SKM-1 treated with dmso at 0.1 percent for 144 hours (cell line): ENCODE measurements around the gene MEI1.
"Not testable (repeated sequence)": the region's sequence is repeated elsewhere in the genome, so short reads cannot be mapped to it uniquely, and the experiment has no call there.

ENCODE experiments used
- DNase-seq: peaks from one replicate; lab custom pipeline; 2025; ENCODE audit not compliant: unreplicated experiment; lab: John Stamatoyannopoulos, UW

The MEI1 gene

GRCh38 chr22:41818596-41818995 is 119.3 kb downstream of the MEI1 start:
- no peak for DNase-seq

GRCh38 chr22:41819257-41819656 is 120.0 kb downstream of the MEI1 start:
- DNase-seq = no peak

DNA sequence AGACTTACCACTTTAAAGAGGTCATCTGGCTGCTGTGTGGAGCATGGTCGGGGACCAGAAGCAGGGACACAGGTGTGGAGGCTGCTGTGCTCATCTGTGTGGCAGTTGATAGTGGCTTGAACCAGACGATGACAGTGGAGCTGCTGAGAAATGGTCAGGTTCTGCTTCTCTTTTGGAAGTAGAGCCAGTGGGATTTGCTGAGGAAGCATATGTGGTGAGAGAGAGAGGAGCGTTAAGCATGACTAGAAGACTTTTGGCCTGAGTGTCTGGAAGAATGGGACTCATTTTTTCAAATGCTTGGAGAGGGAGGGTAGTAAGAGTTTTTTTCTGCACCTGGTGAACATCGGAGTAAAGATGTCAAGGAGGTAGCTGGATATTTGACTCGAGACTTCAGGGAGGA is 121.1 kb downstream of the MEI1 start:
- DNase-seq = no peak

- no peak for DNase-seq
Measured at GRCh38 chr22:41821471-41822316, 122.4 kb downstream of the MEI1 start.

DNA sequence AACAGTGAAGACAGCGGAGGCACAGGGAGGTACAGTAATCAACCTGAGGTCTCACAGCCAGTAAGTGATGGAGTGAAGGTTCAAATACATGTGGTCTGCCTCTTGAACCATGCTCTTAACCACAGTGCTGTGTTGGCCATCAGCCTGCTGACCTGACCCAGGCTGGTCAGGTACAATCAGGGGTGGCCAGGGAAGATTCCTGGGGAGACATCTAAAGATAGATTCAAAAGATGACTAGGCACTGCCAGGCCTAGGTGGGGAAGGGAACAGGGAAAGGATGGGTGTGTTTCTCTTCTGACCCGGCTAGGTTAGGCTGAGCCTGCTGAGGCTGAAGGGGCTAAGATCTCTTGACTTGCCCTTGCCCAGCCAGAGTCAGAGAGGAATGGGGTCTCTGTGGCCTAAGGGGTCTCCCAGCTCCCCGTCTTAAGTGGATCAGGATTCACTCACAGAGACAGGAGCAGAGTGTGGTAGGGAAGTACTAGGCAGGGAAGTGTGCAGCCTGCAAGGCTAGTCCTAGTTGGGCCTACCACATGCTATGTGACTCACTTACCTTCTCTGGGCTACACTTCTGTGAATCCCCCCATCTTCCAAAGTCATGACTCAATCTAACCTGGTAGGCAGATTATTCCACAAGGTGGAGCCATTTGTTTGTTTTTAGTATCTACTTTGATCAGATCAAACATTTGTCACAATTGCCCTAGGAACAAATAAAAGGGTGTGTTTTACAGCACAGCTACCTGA is 123.2 kb downstream of the MEI1 start:
- no peak for DNase-seq

DNA sequence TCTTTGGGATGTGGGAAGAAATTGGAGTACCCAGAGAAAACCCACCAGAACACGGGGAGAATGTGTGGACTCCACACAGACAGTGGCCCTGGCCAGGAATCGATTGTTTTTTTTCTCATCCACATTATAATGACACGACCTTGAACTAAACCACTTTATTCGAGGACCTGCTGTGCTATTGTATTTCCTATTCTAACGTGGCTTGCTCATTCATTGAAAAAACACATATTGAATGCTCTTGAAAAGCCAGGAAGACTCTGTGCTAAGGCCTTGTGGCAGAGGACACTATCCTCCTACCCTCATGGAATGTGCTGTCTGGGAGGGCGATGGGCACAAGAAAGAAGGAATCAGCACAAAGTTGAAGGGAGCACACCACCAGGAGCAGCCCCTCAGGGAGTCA is 124.5 kb downstream of the MEI1 start:
- no peak for DNase-seq

- no peak for DNase-seq
Measured at GRCh38 chr22:41825376-41825775, 126.1 kb downstream of the MEI1 start.

DNA sequence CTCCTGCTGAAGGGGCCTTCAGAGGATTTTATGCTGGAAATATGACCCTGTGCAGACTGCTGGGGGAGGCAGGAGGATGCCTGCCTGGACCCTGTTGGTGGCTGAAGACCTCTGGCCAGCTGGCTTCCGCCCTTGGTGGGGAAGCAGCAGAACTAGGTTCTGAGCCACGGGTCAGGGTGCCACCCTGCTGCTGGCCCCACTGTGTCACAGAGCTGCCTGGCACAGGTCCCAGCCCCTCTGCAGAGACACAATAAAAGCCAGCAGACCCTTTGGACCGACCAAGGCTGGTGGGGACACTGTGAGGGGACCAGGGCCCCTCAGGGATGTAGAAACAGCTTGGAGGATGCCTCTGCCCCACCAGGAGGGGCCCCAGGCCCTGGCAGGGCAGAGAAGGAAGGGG is 126.7 kb downstream of the MEI1 start:
- DNase-seq = no peak

- DNase-seq = no peak
Measured at GRCh38 chr22:41826430-41827383, 127.4 kb downstream of the MEI1 start.

DNA sequence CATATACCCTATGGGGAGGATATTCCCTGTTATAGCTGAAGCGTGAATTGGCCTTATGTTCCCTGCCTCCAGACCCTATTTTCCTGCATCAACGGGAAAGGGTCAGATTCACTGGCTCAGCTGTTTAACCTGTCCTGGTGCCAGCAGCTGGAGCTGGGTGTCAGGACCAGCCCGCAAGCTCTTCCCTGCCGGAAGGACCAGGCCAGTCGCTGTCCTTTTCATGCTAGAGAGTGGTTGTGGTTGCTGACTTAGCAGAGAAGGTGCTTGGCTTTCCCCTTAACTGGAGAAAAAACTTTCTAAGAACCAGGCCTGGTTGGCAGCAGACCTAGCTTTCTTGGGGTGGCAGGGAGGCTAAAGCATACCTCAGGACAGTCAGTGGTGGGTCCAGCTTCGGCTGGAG is 128.4 kb downstream of the MEI1 start:
- no peak for DNase-seq

GRCh38 chr22:41828516-41828915 is 129.2 kb downstream of the MEI1 start:
- no peak for DNase-seq

DNA sequence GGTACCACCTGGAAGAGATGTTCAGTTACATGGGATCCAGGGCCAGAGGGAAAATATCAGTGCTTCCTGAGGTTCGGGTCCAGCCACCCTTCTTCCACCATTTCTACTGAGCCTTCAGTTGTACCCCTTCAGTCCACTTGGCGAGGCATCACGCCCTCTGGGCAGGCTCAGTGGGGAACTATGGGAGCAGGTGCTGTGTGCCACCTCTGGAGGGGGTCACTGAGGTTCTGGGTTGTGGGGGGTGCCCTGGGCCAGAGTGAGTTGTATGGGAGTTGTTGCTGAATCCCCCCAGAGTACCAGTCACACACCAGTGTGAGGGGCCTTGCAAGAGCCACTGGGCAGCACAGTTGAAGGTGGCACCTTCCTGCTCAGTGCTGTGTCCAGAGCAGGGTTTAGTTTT is 130.9 kb downstream of the MEI1 start:
- no peak for DNase-seq

DNA sequence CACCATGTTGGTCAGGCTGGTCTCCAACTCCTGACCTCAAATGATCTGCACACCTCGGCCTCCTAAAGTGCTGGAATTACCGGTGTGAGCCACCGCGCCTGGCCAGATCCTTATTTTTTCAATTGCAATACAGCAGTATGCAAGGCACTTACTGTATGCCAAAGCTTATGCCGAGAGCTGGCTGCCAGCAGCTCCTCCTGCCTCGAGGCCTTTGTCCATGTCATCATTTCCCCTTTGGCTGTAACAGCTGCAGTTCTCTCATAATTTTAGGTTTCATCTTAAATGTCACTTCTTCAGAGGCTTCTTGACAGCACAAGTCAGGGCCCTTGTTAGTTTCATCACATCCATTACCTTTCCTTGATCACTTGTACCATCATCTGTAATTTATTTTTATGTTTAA is 132.1 kb downstream of the MEI1 start:
- no peak for DNase-seq

DNA sequence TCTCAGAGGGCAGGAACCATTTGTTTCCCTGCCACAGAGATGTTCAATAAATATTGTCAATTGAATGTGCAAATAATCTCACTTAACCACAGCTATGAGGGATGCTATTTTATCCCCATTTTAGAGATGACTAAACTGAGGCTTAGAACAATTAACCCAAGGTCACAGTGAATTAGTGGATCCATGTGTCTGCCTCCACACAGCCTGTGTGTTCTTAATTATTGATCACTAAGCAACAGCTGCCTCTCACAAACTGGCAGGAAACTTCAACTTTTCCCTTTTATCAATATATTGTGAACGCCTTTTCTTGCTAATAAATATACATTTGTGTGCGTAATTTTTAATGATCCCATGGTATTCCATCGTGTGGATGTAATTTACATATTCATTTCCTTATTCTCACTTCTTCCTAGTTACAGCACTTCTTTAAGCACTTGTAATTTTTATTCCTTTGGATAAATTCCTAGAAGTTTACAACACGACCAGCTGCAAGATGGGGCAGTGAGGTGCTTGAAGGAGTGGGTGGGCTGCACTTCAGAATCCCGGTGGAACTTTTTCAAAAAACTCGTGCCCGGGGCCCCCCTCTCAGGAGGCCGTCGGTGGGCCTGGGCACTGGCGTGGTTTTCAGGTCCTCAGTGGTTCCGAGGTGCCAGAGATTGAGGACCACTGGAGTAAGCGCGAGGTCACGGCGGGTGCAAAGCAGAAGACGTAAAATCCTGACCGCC is 132.7 kb downstream of the MEI1 start:
- no peak for DNase-seq

DNA sequence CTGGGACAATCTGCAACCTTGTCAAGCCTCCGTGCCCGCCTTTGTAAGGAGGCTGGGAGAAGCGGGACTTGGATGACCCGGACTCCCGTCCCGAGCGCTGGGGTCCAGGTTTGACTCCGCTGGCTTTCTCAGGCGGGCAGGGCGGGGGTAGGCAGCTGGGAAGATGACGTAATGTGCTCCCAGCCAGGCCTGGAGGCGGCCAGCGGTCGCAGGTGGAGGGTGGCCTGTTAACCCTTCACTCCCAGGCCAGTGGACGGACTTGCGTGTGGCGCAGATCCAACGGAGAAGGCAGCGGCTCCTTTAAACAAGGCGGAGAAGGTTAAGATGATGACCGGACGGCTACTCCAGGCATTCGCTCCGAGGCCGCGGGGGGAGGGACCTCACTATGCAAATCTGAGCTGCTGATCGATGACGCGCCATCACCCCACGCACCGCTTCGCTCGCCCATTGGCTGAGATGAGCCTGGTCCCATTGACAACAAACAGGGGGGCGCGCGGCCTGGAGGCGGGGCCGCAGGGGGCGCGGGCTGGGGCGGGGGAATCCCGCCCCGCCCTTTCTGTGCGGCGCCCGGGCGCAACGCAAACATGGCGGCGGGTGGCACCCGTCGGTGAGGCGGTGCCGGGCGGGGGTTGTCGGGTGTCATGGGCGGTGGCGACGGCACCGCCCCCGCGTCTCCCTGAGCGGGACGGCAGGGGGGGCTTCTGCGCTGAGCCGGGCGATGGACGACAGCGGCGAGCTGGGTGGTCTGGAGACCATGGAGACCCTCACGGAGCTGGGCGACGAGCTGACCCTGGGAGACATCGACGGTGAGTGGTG is 133.5 kb downstream of the MEI1 start, which contains the start of gene SREBF2:
TSS of gene SREBF2 (plus strand) at position 553 of the 816 bp plus-strand sequence. CDS start at position 719, 166 bp downstream.
- peak; percentile 99 for DNase-seq

DNA sequence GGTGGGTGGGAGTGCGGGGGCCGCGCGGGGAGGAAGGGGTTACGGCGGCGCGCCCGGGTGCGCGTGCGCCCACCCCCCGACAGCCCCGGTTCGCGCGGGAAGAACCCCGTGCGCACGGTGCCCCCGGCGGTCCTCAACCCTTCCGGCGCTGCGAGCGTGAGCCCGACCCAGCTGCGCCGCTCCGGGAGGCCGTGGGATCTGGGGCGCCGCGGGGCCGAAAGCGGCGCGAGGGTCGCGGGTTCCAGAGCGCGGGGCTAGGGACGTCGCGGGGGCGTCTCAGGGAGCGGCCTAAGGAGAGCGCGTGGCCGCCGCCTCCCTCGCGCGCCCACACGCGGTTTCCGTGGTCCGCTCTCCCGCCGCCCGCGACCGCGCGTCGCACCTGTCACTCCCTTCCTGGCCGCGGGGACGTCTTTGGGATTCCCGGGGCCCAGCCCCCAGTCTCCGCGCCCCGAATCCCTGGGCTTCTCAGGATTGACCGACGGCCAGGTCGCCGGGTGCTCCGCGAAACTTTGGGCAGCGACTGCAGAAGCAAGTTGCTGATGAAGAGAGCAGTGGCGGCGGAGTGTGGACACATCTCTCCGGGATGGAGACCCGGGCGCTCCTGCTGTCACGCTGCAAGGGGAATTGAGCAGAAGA is 134.2 kb downstream of the MEI1 start:
- DNase-seq = peak; percentile 40

GRCh38 chr22:41834005-41834944 is 135.0 kb downstream of the MEI1 start:
- no peak for DNase-seq

DNA sequence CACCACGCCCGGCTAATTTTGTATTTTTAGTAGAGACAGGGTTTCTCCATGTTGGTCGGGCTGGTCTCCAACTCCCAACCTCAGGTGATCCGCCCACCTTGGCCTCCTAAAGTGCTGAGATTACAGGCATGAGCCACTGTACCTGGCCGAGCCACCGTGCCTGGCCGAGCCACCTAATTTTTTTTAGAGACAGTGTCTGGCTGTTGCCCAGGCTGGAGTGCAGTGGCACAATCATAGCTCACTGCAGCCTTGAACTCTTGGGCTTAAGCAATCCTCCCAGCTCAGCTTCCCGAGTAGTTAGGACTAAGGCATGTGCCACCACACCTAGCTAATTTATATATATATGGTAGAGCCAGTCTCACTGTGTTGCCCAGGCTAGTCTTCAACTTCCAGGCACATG is 136.2 kb downstream of the MEI1 start:
- not testable (repeated sequence) for DNase-seq
